Inflammatory macrophage (primary cell): ENCODE data around the gene DMBX1.

ENCODE experiments used
- DNase-seq, 2 donors: peaks; one replicate each; pipeline ENCODE4 v3.0.0-alpha.2; 2020 to 2022

The DMBX1 gene

GRCh38 chr1:46461017-46461808 lies 28.4 kb upstream of the DMBX1 start:
- DNase-seq: no peak

- DNase-seq: no peak
Observed at GRCh38 chr1:46461809-46462448, 27.7 kb upstream of the DMBX1 start.

DNA sequence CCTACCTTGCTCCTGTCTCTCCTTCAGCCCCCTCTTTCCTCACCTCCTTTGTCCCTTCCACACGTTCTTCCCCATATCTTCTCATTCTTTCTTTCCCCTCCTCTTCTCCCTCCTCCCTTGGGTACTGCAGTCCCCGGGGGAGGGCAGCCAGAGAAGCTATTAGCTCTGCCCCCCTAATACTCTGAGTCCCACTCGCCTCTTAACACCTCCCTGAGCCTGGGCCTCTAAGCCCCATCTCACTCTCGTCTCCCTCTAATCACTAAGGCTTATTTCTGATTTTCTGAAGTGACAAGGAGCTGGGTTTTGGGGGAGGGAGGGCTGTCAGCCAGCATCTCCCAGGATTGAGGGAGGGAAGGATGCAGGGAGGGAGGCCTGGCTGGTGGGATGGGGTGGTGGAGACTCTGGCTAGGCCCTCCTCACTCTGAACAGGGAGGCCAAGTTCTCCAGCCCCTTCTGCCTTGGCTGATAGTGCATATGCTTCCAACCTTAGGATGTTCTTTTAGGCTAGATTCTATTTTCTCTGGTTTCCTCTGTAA lies 25.6 kb upstream of the DMBX1 start:
- DNase-seq: no peak

- no peak for DNase-seq
Observed at GRCh38 chr1:46464915-46465314, 24.7 kb upstream of the DMBX1 start.

GRCh38 chr1:46465981-46466476 lies 23.6 kb upstream of the DMBX1 start:
- DNase-seq: no peak

DNA sequence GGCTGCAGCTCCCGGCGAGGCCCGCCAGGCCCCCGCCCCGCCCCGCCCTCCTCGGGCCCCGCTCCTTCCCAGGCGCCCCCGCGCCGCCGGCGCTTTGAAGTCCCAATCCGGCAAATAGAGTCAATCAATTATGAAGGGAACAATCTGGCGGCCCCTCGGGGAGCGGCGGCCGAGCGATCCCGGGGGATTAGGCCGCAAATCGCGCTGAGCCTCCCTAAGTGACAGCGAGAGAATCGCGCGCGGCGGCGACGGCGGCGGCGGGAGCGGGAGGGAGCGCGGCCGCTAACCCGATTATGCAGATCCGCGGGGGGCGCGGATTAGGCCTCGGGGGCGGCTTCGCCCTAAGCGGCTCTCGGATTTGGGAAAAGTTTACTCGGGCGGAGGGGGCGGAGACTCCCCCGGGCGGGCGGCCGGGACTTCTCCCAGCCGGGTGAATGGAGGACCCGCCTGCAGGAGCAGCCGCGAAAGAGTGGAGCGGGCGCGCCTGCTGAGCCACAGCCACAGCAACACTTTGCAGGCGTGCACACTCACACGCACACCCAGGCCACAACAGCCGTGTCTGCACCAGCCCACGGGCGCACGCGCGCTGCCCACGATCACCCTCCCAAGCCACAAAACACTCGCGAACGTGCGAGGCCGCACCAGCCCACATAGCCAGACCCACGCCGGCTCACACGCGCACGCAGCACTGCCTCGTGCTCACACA lies 23.0 kb upstream of the DMBX1 start:
- peak in 1 of 2 donors; percentile 8 for DNase-seq

DNA sequence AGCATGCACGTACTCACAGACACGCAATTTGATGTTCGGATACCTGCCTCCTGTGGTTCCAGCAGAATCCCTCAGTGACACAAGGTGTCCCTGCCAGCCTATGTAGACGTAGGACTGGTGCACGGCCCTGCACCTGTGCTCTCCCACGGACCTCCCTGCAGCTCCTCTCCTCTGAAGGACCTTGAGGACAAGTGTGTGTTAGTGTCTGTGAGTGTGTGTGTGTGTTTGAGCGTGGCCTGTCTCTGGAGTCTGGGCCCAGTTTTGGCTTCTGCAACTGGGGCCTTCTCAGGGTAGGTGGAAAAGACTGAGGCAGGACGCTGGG lies 22.5 kb upstream of the DMBX1 start:
- no peak for DNase-seq

GRCh38 chr1:46469881-46470280 lies 19.8 kb upstream of the DMBX1 start:
- no peak for DNase-seq

GRCh38 chr1:46471848-46472492 lies 17.7 kb upstream of the DMBX1 start:
- DNase-seq: no peak

DNA sequence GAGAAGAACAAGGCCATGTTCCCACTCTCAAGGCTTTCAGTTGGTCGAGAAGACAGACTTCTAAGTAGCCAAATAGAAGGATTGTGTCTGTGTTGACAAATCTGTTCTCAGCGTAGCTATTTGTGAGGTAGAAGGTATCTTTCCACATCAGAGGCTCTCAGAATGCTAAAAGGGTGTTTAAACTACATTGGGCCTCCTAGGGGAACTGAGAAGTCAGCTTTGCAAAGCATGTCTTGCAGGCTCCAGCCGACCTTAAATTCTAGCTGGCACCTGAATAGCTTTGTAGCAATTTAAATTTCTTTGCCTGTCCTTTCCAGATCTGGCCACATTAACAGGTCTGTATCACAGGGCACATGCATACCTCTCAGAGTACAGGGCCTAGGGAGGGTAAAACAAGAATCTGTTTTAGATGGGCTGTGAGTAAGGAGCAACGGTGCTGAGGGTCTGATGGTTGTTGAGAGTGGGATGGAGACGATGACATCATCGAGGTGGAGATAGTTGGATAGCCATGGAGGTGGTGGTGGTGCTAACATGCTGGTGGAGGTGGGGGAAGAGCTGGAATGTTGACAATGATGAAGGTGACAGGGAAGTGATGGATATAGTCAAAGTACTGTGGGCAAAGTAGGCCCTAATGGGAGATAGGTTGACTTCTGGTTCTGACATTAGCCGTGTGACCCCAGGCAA lies 17.0 kb upstream of the DMBX1 start:
- DNase-seq: no peak

GRCh38 chr1:46473991-46474390 lies 15.6 kb upstream of the DMBX1 start:
- no peak for DNase-seq

DNA sequence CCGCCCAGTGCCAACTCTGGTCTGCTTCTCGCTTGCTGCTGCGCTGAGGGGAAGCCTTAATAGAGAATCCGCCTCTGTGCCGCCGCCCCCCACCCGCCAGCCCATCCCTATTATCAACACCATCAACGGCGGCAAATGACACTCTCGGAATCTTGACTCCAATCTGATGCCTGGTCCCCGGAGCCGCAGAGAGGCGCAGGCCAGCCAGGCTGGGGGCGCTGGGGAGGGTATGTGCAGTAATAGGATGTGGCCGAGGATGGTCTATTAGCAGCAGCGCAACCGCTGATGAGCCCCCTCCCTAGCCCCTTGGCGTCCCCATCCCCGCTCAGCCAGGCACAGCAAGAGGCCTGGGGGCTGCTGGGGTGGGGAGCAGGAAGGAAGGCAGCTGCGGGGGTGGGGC lies 15.1 kb upstream of the DMBX1 start:
- no peak for DNase-seq

GRCh38 chr1:46476673-46477072 lies 13.0 kb upstream of the DMBX1 start:
- no peak for DNase-seq

DNA sequence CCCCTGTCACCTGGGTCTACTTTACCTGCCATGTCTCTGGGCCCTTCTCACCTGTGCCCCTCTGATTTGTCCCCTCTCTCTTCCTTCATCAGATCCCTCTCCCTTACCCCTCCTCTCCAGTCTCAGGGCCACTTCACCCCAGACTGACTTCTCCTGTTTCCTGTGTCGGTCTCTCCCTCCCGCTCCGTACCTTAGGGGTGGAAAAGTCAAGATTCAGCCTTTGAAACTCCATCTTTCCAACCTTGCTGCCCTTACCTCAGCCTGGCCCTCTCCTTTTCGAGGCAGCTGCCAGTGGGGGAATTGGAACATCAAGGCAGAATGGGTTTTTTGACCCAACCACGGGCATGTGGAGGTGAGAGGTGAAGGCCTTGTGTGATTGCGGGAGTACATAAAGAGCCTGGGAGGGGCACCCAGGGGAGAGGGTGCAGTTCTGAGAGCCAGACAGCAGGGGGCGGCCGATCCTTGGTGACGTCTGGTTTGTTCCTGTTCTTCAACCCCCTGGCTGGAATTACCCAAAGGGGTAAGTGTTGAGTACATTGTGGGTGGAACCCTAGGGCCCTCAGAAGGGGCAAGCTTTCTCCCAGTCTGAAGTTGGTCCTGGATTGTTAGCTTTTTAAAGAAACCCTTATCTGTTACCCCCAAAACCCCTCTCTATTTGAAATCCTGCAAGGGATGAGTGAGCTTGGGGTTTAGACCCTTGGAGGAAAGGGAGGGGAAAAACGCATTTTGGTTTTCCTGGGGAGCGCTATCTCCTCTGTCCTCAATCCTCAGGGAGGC lies 12.3 kb upstream of the DMBX1 start:
- peak; percentile 79 to 80 for DNase-seq

- no peak for DNase-seq
Observed at GRCh38 chr1:46478721-46479485, 10.7 kb upstream of the DMBX1 start.

DNA sequence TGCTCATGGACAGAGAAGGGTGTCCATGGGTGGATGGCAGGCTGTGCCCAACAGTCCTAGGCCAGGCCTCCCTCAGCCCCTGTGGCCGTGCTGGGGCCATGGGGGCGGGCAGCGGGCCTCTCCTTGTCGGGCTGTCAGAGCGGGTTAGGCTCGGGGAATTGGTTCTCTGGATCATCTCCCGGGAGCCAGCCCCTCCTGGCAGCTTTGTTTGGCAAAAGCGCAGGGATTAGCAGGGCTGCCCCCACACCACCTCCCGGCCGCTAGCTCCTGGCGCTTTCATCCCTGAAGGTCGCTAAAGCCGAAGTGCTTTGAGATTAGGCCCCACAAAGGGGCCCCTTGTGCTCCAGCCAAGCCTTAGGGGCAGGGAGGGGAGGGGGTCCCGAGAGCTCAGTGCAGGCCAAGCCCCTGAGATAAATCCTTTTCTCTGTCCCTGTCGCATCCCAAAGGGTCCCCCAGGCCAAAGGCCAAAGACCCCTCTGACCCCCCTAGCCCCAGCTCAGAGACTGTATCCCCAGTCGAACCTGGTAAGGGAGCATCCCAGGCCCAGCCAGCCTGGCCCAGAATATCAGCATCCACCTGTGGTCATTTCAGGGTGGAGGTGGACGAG lies 9.8 kb upstream of the DMBX1 start:
- no peak for DNase-seq

- no peak for DNase-seq
Observed at GRCh38 chr1:46480959-46481646, 8.5 kb upstream of the DMBX1 start.

GRCh38 chr1:46481961-46482360 lies 7.7 kb upstream of the DMBX1 start:
- DNase-seq: no peak

DNA sequence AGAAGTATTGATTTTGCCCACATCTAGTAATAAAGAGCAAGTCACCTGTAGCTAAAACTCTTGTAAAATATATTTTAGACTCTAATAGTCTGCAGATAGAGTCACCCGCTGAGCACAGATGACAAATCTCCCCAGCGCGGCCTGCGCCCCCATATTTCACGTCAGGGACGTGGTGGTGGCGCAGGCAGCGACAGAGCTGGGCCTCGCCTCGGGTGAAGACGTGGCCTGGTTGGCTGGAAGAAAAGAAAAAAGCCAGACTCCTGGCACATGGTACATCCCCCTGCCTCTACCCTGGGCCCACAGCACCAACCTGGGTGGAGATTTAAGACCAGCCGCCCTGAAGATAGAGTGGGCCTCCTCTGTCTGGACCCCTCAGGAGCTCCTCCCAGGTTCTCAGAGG lies 6.0 kb upstream of the DMBX1 start:
- DNase-seq: no peak
